Ovary (tissue), 9 donors: Measurements from ENCODE around the gene EPS8L3. TPM values are rescaled to one million over a fixed set of nuclear protein-coding genes. Genes with fewer than 3 reads are reported as not detected.
"Not testable (repeated sequence)": the region's sequence is repeated elsewhere in the genome, so short reads cannot be mapped to it uniquely, and the experiment has no call there.

ENCODE experiments used
- DNase-seq, 5 donors: peaks; one replicate each; pipeline ENCODE4 v3.0.0-alpha.2; 2019 to 2020
- H3K27ac ChIP-seq, 2 donors: fragments of 200-600 bp; one replicate each; pipeline versions ENCODE4 v1.5.1 to v1.8.0; 2019 to 2022
- H3K27me3 ChIP-seq: fragments of 200-600 bp; one replicate; pipeline ENCODE4 v1.8.0; 2022
- H3K36me3 ChIP-seq: fragments of 200-600 bp; sonication (generic); one replicate; pipeline ENCODE4 v1.5.1; 2019
- H3K4me1 ChIP-seq: one replicate; pipeline ENCODE4 v1.8.1; 2013; ENCODE audit warnings: mild to moderate bottlenecking, moderate library complexity; ENCODE audit not compliant: insufficient read depth
- H3K4me3 ChIP-seq: fragments of 200-600 bp; sonication (generic); one replicate; pipeline ENCODE4 v1.5.1; 2017
- H3K9me3 ChIP-seq, 2 donors: fragments of 200-600 bp in 1 of 2; sonication (generic) in 1 of 2; one replicate each; pipeline versions ENCODE4 v1.5.1 to v1.8.1; 2013 to 2019; ENCODE audit warnings: mild to moderate bottlenecking in 1 of 2, moderate library complexity in 1 of 2
- CTCF ChIP-seq, 3 donors: fragments of 450-650 bp in 2 of 3; fragments of 200-600 bp in 1 of 3; IDR thresholded peaks; one replicate each; pipeline versions ENCODE4 v1.5.1 to v1.8.0; 2016 to 2022; ENCODE audit warnings: antibody characterized with exemption in 3 of 3, mild to moderate bottlenecking in 1 of 3
- EP300 ChIP-seq: sonication (generic); formaldehyde crosslinking; IDR thresholded peaks from one replicate; pipeline ENCODE4 v1.6.1; 2017; ENCODE audit warnings: antibody characterized with exemption
- POLR2A ChIP-seq: fragments of 450-650 bp; IDR thresholded peaks from one replicate; pipeline ENCODE4 v1.6.1; 2017; ENCODE audit warnings: antibody characterized with exemption, mild to moderate bottlenecking, moderate library complexity
- WGBS, 3 donors: extraction: QIAGEN DNeasy Blood & Tissue Kit in 1 of 3; methylation state at CpG; one replicate each; pipeline versions ENCODE4 v1.1.5 to v1.1.7; 2013 to 2017; 5-methylcytosine and 5-hydroxymethylcytosine counted together
- intact Hi-C, 4 donors: fragments of 100-400 bp; cut with DNase I; formaldehyde crosslinking; loops; one replicate each; pipeline versions ENCODE4 v1.11.0 to v1.15.1; 2022 to 2023
- polyA plus RNA-seq, 2 donors: library from polyadenylated mRNA; stranded (reverse); fragments of 200-250 nt in 1 of 2; fragments of 350-450 nt in 1 of 2; fragmentation: Illumina TruSeq in 1 of 2; extraction: RNeasy Lipid Tissue Mini Kit (QIAGEN cat#74804) in 1 of 2; gene quantifications; one replicate each; pipeline ENCODE4 v1.2.3, GENCODE V29; 2013 to 2014
- total RNA-seq, 7 donors: library from RNA; depleted of rRNA in 2 of 7; stranded (reverse); fragments of >200 nt in 2 of 7; fragmentation: NEBNext Ultra II Directional in 3 of 7; extraction: Animal tissue kit (Norgen Biotek cat#: 25700) in 3 of 7; gene quantifications; one replicate each; pipeline versions ENCODE4 v1.1.0 to v1.2.4, GENCODE V29; 2016 to 2023
- donor health status: DM: no; HTN: no; CAD: no; lungs with moderate emphysema.
- donor health status: DM: no; HTN: no; CAD: no.
- donor health status: Bipolar disorder and iron deficiency.
- donor health status: DM: yes; HTN: yes; CAD: no.
- donor health status: DM: no; HTN: no; CAD: no.
- donor health status: DM: yes; HTN: yes; CAD: no.

EPS8L3 gene
- total and polyA plus RNA-seq, 9 donors: 0.05 to 1.9 (median 0.52) TPM; not detected in 2

DNA sequence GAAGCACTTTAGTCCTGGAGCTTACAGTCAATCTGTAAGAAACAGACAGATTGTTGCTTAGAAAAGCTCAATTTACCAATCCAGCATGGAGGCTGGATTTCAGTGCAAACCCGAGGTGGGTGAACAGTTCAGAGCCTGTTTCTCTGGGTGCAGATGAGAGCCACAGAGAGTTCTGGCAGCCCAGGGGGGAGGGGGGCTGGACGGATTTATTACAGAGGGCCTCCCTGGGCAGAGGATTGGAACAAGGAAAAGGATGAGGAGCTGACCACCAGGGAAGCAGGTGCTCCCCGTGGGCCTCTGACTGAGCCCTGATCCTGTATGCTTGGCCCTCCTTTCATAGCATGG lies 38.0 kb upstream of the EPS8L3 start:
- Histone ChIP-seq H3K4me1 (no peaks in the 10 kb centered on the region), H3K4me3 (no peak overlapping the region), H3K27me3 (no peaks in the 10 kb centered on the region), H3K36me3 (no peaks in the 10 kb centered on the region), H3K9me3 (no peaks in the 10 kb centered on the region), H3K27ac (no peak overlapping the region)
- DNase-seq: peak in 1 of 5 donors; percentile 18
- intact Hi-C loops: no loop called here
- no peak for TF ChIP-seq EP300
- no peak for TF ChIP-seq POLR2A
- no peak for TF ChIP-seq CTCF (IDR thresholded peaks at IDR 0.05)
- 58 to 60% (median 60%) methylated on average over 3 of the region's 3 CpGs for WGBS, 3 donors

- Histone ChIP-seq H3K4me3 (no peak overlapping the region), H3K27me3 (no peaks in the 10 kb centered on the region), H3K27ac (no peak overlapping the region), H3K4me1 (no peaks in the 10 kb centered on the region), H3K36me3 (no peaks in the 10 kb centered on the region), H3K9me3 (no peaks in the 10 kb centered on the region)
- no peak for DNase-seq
- intact Hi-C loops: no loop called here
- TF ChIP-seq POLR2A: no peak
- TF ChIP-seq EP300: no peak
- TF ChIP-seq CTCF (IDR thresholded peaks at IDR 0.05): no peak
Observed at GRCh38 chr1:109800291-109800690, 36.6 kb upstream of the EPS8L3 start.

- 28 to 45% (median 35%) methylated on average over 1 of the region's 1 CpG for WGBS, 3 donors
- Histone ChIP-seq H3K4me1 (no peaks in the 10 kb centered on the region), H3K36me3 (no peaks in the 10 kb centered on the region), H3K9me3 (no peaks in the 10 kb centered on the region), H3K4me3 (no peak overlapping the region), H3K27ac (no peak overlapping the region), H3K27me3 (no peaks in the 10 kb centered on the region)
- no peak for TF ChIP-seq CTCF (IDR thresholded peaks at IDR 0.05)
- no peak for TF ChIP-seq POLR2A
- TF ChIP-seq EP300: no peak
- DNase-seq: no peak
- intact Hi-C loops: loop anchor here in 1 of 4 donors (10.0 kb wide), 1 partner anchor 115 kb away; the partner anchor contains the start of gene CSF1
Observed at GRCh38 chr1:109799445-109799844, 35.7 kb upstream of the EPS8L3 start.

DNA sequence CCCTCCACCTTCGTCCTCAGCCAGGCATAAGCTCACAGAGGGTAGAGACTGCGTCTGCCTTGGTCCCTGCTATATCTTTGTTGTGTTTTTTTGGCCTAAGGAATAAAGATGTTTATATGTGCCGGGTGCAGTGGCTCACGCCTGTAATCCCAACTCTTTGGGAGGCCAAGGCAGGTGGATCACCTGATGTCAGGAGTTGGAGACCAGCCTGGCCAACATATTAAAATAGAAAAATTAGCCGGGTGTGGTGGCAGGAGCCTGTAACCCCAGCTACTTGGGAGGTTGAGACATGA lies 33.5 kb upstream of the EPS8L3 start:
- WGBS, 3 donors: 88 to 91% (median 90%) methylated on average over 5 of the region's 5 CpGs
- not testable (repeated sequence) for H3K4me3 ChIP-seq, H3K27me3 ChIP-seq, H3K9me3 ChIP-seq, H3K4me1 ChIP-seq, H3K27ac ChIP-seq, H3K36me3 ChIP-seq
- peak in 2 of 5 donors; percentile 2 to 3 for DNase-seq
- intact Hi-C loops: loop anchor here in 1 of 4 donors (10.0 kb wide), 1 partner anchor 118 kb away; the partner anchor contains the start of gene CSF1

GRCh38 chr1:109796484-109797302 lies 33.0 kb upstream of the EPS8L3 start:
- DNase-seq: peak in 2 of 5 donors; percentile 6 to 7
- TF ChIP-seq CTCF (IDR thresholded peaks at IDR 0.05) (no peak), EP300 (no peak), POLR2A (no peak)
- H3K4me1 ChIP-seq: peaks cover 6% of the 10 kb centered on the region
- no peak overlapping the region for H3K27ac ChIP-seq
- H3K27me3 ChIP-seq: no peaks in the 10 kb centered on the region
- H3K4me3 ChIP-seq: no peak overlapping the region
- WGBS, 3 donors: 58 to 66% (median 64%) methylated on average over 7 of the region's 7 CpGs
- intact Hi-C loops: loop anchor here in 1 of 4 donors (10.0 kb wide), 1 partner anchor 118 kb away; the partner anchor contains the start of gene CSF1
- H3K36me3 ChIP-seq: no peaks in the 10 kb centered on the region
- H3K9me3 ChIP-seq: no peaks in the 10 kb centered on the region
